IPS-18a (cell line): Measurements from ENCODE around the gene ELOVL6.

Experiments used
- H3K27ac ChIP-seq: one replicate; pipeline ENCODE4 v1.5.1; 2013; ENCODE audit warnings: low read length
- H3K27me3 ChIP-seq: one replicate; pipeline ENCODE4 v1.6.1; 2013; ENCODE audit warnings: mild to moderate bottlenecking, low read length; ENCODE audit not compliant: control insufficient read depth, insufficient read depth
- H3K36me3 ChIP-seq: one replicate; pipeline ENCODE4 v1.6.1; 2013; ENCODE audit warnings: low read depth, low read length; ENCODE audit not compliant: control insufficient read depth
- H3K4me1 ChIP-seq: one replicate; pipeline ENCODE4 v1.6.1; 2013; ENCODE audit warnings: low read depth, low read length; ENCODE audit not compliant: control insufficient read depth
- H3K4me3 ChIP-seq: one replicate; pipeline ENCODE4 v1.5.1; 2013; ENCODE audit warnings: low read length
- H3K9ac ChIP-seq: one replicate; pipeline ENCODE4 v1.6.1; 2013; ENCODE audit warnings: mild to moderate bottlenecking, low read length, moderate library complexity
- H3K9me3 ChIP-seq: one replicate; pipeline ENCODE4 v1.6.1; 2013; ENCODE audit warnings: low read depth, low read length; ENCODE audit not compliant: control insufficient read depth

The ELOVL6 gene

GRCh38 chr4:110134269-110134869 lies 64.0 kb downstream of the ELOVL6 start:
- H3K9ac ChIP-seq: no peak overlapping the region
- H3K27ac ChIP-seq: no peak overlapping the region
- H3K36me3 ChIP-seq: peaks cover 3% of the 10 kb centered on the region
- H3K4me3 ChIP-seq: no peak overlapping the region
- no peaks in the 10 kb centered on the region for H3K27me3 ChIP-seq
- no peaks in the 10 kb centered on the region for H3K9me3 ChIP-seq
- peaks cover 6% of the 10 kb centered on the region for H3K4me1 ChIP-seq

GRCh38 chr4:110132816-110133719 lies 65.3 kb downstream of the ELOVL6 start:
- peaks cover 3% of the 10 kb centered on the region for H3K36me3 ChIP-seq
- no peaks in the 10 kb centered on the region for H3K9me3 ChIP-seq

GRCh38 chr4:110131916-110132315 lies 66.5 kb downstream of the ELOVL6 start:
- Histone ChIP-seq H3K9ac (no peak overlapping the region), H3K27ac (no peak overlapping the region), H3K4me3 (no peak overlapping the region), H3K9me3 (no peaks in the 10 kb centered on the region), H3K27me3 (no peaks in the 10 kb centered on the region), H3K4me1 (peaks cover 6% of the 10 kb centered on the region), H3K36me3 (peaks cover 3% of the 10 kb centered on the region)

More at GRCh38 chr4:110132816-110133719, 65.3 kb downstream of the ELOVL6 start:
- Histone ChIP-seq H3K4me3 (no peak overlapping the region), H3K27me3 (no peaks in the 10 kb centered on the region), H3K4me1 (peaks cover 6% of the 10 kb centered on the region), H3K27ac (no peak overlapping the region), H3K9ac (no peak overlapping the region)

DNA sequence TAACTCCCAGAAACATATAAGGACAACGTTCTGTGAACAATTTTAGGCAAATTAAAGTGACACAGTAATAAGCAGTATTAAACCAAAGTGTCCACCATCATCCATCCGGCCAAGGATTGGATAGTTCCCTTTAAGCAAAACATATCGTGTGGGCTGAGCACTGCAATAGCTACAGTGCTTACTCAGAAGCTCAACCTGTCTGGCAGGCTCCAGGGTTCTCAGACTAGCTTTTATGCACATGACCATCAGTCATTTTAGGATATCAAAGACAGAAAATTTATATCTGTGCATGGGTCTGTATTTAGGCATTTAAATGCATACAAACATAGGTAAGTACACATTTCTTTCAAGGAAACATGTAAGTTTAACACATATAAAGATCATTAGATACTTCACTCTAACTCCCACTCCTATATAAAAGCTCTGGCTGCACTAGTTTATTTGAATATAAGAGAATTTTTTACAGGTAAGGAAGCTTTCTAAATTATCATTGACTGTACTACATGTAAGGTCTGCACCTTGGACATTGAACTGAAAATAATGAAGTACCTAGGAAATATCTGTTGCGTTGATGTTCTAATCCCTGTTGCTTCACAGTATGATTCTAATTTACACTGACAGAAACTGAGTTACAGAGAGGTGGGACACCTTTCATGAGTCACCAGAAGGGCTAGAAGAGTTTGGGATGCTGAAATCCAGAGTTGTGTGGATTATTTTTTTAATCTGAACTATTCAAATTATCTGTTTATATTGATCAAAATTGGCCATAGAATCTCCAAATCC lies 67.6 kb downstream of the ELOVL6 start:
- H3K27ac ChIP-seq: no peak overlapping the region
- H3K36me3 ChIP-seq: peaks cover 3% of the 10 kb centered on the region
- no peak overlapping the region for H3K9ac ChIP-seq
- H3K4me3 ChIP-seq: no peak overlapping the region
- H3K27me3 ChIP-seq: no peaks in the 10 kb centered on the region
- peaks cover 4% of the 10 kb centered on the region for H3K4me1 ChIP-seq
- H3K9me3 ChIP-seq: no peaks in the 10 kb centered on the region

DNA sequence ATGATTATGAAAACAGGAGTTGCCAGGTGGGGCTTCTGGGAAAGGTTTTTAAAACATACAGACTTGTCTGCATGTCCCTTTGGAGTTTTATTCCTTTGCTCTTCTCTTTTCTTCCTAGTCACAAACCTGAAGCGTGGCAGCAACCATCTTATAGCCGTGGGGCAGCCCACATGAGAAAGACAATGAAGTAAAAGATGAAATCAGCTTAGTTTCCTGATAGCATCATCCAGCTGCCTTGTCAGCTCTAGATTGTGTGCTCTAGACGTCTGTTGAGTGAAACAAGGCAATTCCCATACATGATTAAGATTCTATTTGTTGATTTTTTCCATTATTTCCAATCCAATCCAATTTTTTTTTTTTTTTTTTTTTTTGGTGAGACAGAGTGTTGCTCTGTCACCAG lies 68.9 kb downstream of the ELOVL6 start:
- Histone ChIP-seq H3K36me3 (peaks cover 3% of the 10 kb centered on the region), H3K4me3 (no peak overlapping the region), H3K4me1 (no peaks in the 10 kb centered on the region), H3K27ac (no peak overlapping the region), H3K27me3 (no peaks in the 10 kb centered on the region), H3K9ac (no peak overlapping the region), H3K9me3 (no peaks in the 10 kb centered on the region)

DNA sequence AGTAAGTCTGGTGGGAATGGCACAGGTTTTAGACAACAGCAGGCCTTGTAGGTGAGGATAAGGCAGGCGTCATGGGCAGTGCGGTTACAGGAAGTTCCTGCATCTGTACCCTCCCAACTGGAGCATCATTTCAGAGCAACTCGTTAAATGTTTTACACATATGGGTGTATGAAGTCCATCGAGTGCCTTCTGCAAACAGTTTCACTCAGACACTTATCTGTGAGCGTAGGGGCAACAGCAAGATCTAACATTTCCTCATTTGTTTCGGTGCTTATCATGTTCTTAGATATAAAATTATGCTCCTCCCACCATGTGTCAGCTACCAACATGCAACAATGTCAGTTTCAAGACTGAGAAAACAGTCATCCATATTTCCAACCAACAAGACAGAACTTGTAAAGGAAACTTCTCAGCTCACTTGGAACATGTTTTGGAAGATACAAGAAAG lies 69.9 kb downstream of the ELOVL6 start:
- Histone ChIP-seq H3K9me3 (no peaks in the 10 kb centered on the region), H3K27me3 (no peaks in the 10 kb centered on the region), H3K4me3 (no peak overlapping the region), H3K27ac (no peak overlapping the region), H3K36me3 (no peaks in the 10 kb centered on the region), H3K4me1 (no peaks in the 10 kb centered on the region), H3K9ac (no peak overlapping the region)

- Histone ChIP-seq H3K9ac (no peak overlapping the region), H3K27me3 (no peaks in the 10 kb centered on the region), H3K36me3 (peaks cover 1% of the 10 kb centered on the region), H3K9me3 (no peaks in the 10 kb centered on the region), H3K27ac (no peak overlapping the region), H3K4me1 (no peaks in the 10 kb centered on the region), H3K4me3 (no peak overlapping the region)
Observed at GRCh38 chr4:110128029-110128428, 70.4 kb downstream of the ELOVL6 start.

DNA sequence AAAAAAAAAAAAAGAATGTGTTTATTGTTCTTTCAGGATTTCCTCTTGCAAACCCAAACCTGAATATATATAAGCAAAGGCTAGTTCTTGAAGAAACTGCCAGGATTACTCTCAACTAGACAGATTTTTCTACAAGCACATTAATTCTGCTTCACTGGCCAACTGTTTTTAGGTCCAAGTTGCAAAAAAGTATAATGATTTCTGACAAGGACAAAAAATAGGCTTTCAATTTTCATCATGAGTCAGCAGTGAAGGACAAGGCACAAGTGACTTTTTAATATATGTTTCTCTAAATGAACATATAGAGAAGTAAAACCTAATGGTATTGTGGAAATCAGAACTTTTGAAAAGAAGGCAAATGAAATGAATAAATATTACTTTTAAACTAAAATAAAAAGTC lies 73.7 kb downstream of the ELOVL6 start:
- H3K27ac ChIP-seq: no peak overlapping the region
- H3K9me3 ChIP-seq: no peaks in the 10 kb centered on the region
- H3K27me3 ChIP-seq: no peaks in the 10 kb centered on the region
- peaks cover 3% of the 10 kb centered on the region for H3K36me3 ChIP-seq
- no peak overlapping the region for H3K9ac ChIP-seq
- no peak overlapping the region for H3K4me3 ChIP-seq
- H3K4me1 ChIP-seq: peaks cover 2% of the 10 kb centered on the region

GRCh38 chr4:110122201-110122600 lies 76.2 kb downstream of the ELOVL6 start:
- H3K27ac ChIP-seq: no peak overlapping the region
- no peaks in the 10 kb centered on the region for H3K27me3 ChIP-seq
- peaks cover 3% of the 10 kb centered on the region for H3K36me3 ChIP-seq
- H3K4me3 ChIP-seq: no peak overlapping the region
- H3K9ac ChIP-seq: no peak overlapping the region
- H3K4me1 ChIP-seq: peaks cover 3% of the 10 kb centered on the region
- no peaks in the 10 kb centered on the region for H3K9me3 ChIP-seq

- no peak overlapping the region for H3K27ac ChIP-seq
- no peaks in the 10 kb centered on the region for H3K27me3 ChIP-seq
- no peak overlapping the region for H3K9ac ChIP-seq
- H3K4me1 ChIP-seq: peaks cover 3% of the 10 kb centered on the region
- H3K9me3 ChIP-seq: no peaks in the 10 kb centered on the region
- no peak overlapping the region for H3K4me3 ChIP-seq
- peaks cover 3% of the 10 kb centered on the region for H3K36me3 ChIP-seq
Observed at GRCh38 chr4:110120506-110120905, 77.9 kb downstream of the ELOVL6 start.

- Histone ChIP-seq H3K9me3 (no peaks in the 10 kb centered on the region), H3K4me3 (no peak overlapping the region), H3K27ac (no peak overlapping the region), H3K9ac (no peak overlapping the region), H3K36me3 (peaks cover 3% of the 10 kb centered on the region), H3K27me3 (no peaks in the 10 kb centered on the region), H3K4me1 (peaks cover 3% of the 10 kb centered on the region)
Observed at GRCh38 chr4:110119880-110120279, 78.5 kb downstream of the ELOVL6 start.
